MM.1S (cell line): ENCODE measurements around the gene EDEM1.
A peak's percentile ranks its signal among the peaks of the same experiment; 100 is the strongest.

Experiments
- DNase-seq: peaks from one replicate; pipeline ENCODE4 v3.0.0-alpha.2; 2015
- H2AFZ ChIP-seq: fragments of 300-600 bp; sonication (generic); 2 replicates; pipeline ENCODE4 v1.6.0; 2016; ENCODE audit warnings: antibody characterized with exemption, low read length
- H3F3A ChIP-seq: fragments of 300-600 bp; sonication (generic); 2 replicates; pipeline ENCODE4 v1.6.1; 2016; ENCODE audit warnings: mild to moderate bottlenecking, antibody characterized with exemption, low read length, moderate library complexity, mixed read lengths; ENCODE audit not compliant: insufficient read depth
- H3K27ac ChIP-seq: fragments of 300-600 bp; sonication (generic); 2 replicates; pipeline ENCODE4 v1.5.1; 2016; ENCODE audit warnings: mild to moderate bottlenecking, low read length
- H3K27me3 ChIP-seq: fragments of 300-600 bp; sonication (generic); replicated peaks from 2 replicates; pipeline ENCODE4 v1.6.0; 2016; ENCODE audit warnings: low read length; ENCODE audit not compliant: insufficient read depth
- H3K36me3 ChIP-seq: fragments of 300-600 bp; sonication (generic); replicated peaks from 2 replicates; pipeline ENCODE4 v1.6.1; 2016; ENCODE audit warnings: mild to moderate bottlenecking, low read length, mixed read lengths; ENCODE audit not compliant: insufficient read depth
- H3K4me1 ChIP-seq: fragments of 300-600 bp; sonication (generic); 2 replicates; pipeline ENCODE4 v1.6.1; 2016; ENCODE audit warnings: low read length, mixed read lengths
- H3K4me2 ChIP-seq: fragments of 300-600 bp; sonication (generic); 2 replicates; pipeline ENCODE4 v1.6.0; 2016; ENCODE audit warnings: low read depth, low read length
- H3K4me3 ChIP-seq: fragments of 300-600 bp; sonication (generic); 2 replicates; pipeline ENCODE4 v1.5.1; 2016; ENCODE audit warnings: low read length, mixed read lengths
- H3K79me2 ChIP-seq: fragments of 300-600 bp; sonication (generic); 2 replicates; pipeline ENCODE4 v1.6.1; 2016; ENCODE audit warnings: mixed run types, low read length, mixed read lengths
- H3K9ac ChIP-seq: fragments of 300-600 bp; sonication (generic); 2 replicates; pipeline ENCODE4 v1.6.1; 2016; ENCODE audit warnings: low read length, mixed read lengths
- H3K9me2 ChIP-seq: fragments of 300-600 bp; sonication (generic); replicated peaks from 2 replicates; pipeline ENCODE4 v1.6.1; 2016; ENCODE audit warnings: mild to moderate bottlenecking, low read length, mixed read lengths; ENCODE audit not compliant: insufficient read depth
- H3K9me3 ChIP-seq: fragments of 300-600 bp; sonication (generic); replicated peaks from 2 replicates; pipeline ENCODE4 v1.6.1; 2016; ENCODE audit warnings: mild to moderate bottlenecking, low read length, mixed read lengths; ENCODE audit not compliant: insufficient read depth
- H4K20me1 ChIP-seq: fragments of 300-600 bp; sonication (generic); 2 replicates; pipeline ENCODE4 v1.6.1; 2016; ENCODE audit warnings: mild to moderate bottlenecking, low read length, moderate library complexity, mixed read lengths; ENCODE audit not compliant: insufficient read depth
- EZH2 ChIP-seq: fragments of 300-600 bp; sonication (generic); optimal IDR thresholded peaks from 2 replicates; pipeline ENCODE3; 2017; ENCODE audit warnings: low read depth, mild to moderate bottlenecking, antibody characterized with exemption, low read length, mixed read lengths
- EZH2phosphoT487 ChIP-seq: fragments of 300-600 bp; sonication (generic); IDR thresholded peaks from 2 replicates; pipeline ENCODE4 v1.6.1; 2018; ENCODE audit warnings: antibody characterized with exemption, low read length
- TF ChIP-seq, protein P1 (sequence below): fragments of 300-600 bp; sonication (generic); IDR thresholded peaks from 2 replicates; pipeline ENCODE4 v1.5.1; 2016; ENCODE audit warnings: antibody characterized with exemption, low read length, mixed read lengths

The EDEM1 gene

DNA sequence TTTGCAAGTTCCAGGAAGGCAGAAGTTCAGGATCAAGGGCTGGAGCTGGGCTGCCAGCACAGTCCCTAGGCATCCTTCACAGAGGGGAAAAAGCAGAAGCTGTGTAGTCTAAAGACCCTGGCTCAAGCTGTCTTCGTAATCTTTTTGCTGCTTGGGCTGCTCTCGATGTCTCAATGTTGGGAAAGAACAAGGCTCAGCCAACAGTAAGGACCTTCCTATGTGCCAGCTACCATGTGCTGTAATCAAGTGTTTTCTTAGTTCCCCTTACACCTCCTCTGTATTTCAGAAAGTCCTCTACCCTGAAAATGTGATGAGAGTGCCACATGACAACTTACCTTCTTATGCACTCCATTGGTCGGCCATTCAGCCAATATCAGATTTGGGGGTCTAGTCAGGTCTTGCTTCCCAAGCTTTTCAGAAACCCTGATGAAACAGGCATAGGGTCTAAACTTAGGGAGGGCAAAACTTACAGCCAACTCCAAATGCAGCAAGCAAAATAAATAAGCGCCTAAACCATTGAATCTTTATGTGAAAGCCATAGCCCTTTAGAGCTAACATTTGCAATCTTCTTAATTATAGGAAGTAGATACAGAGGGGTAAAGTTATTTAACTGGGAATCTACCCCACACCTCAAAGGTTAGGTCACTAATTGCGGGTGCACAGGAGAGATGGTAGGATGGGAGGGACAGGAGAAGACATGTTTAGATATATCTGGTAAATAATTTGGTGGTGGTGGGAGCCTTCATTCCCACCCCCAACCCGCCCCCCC, 1.2 kb upstream of the EDEM1 start:
- Histone ChIP-seq H3K36me3 (no peaks in the 10 kb centered on the region), H3K79me2 (peaks cover 78% of the 10 kb centered on the region), H3K27ac (peak overlapping the region; percentile 80), H3K9ac (peak overlapping the region; percentile 95), H3K9me3 (no peaks in the 10 kb centered on the region), H3K4me1 (peaks cover 45% of the 10 kb centered on the region), H3K27me3 (no peaks in the 10 kb centered on the region), H3K4me3 (peak overlapping the region; percentile 78), H3F3A (peaks cover 73% of the 10 kb centered on the region), H4K20me1 (no peaks in the 10 kb centered on the region), H2AFZ (no peak overlapping the region), H3K9me2 (no peaks in the 10 kb centered on the region), H3K4me2 (peak overlapping the region; percentile 65)
- TF ChIP-seq EZH2phosphoT487 (no peak), EZH2 (no peak)
- TF ChIP-seq, protein P1, sequence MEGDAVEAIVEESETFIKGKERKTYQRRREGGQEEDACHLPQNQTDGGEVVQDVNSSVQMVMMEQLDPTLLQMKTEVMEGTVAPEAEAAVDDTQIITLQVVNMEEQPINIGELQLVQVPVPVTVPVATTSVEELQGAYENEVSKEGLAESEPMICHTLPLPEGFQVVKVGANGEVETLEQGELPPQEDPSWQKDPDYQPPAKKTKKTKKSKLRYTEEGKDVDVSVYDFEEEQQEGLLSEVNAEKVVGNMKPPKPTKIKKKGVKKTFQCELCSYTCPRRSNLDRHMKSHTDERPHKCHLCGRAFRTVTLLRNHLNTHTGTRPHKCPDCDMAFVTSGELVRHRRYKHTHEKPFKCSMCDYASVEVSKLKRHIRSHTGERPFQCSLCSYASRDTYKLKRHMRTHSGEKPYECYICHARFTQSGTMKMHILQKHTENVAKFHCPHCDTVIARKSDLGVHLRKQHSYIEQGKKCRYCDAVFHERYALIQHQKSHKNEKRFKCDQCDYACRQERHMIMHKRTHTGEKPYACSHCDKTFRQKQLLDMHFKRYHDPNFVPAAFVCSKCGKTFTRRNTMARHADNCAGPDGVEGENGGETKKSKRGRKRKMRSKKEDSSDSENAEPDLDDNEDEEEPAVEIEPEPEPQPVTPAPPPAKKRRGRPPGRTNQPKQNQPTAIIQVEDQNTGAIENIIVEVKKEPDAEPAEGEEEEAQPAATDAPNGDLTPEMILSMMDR, result no peak
- DNase-seq, result peak; percentile 45

DNA sequence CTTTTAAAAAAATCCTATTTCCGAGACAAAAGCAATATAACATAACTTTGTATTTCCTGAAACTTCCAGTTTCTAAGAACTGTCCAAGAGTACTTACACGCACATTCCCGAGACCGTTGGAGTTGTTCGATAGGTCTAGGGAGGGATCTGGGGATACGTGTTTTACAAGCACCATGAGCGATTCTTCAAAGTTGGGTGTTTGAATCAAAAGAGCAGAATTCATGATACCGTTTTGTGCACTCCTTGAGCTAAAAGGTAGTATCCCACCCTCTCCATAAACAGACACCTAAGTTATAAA, 700 bp upstream of the EDEM1 start:
- H3K9me3 ChIP-seq, result no peaks in the 10 kb centered on the region
- peaks cover 74% of the 10 kb centered on the region for H3F3A ChIP-seq
- no peaks in the 10 kb centered on the region for H4K20me1 ChIP-seq
- no peaks in the 10 kb centered on the region for H3K9me2 ChIP-seq
- peak overlapping the region; percentile 65 for H3K4me2 ChIP-seq
- no peak overlapping the region for H2AFZ ChIP-seq
- H3K27ac ChIP-seq, result peak overlapping the region; percentile 80
- TF ChIP-seq EZH2 (no peak), EZH2phosphoT487 (no peak)
- TF ChIP-seq, protein P1, result no peak
- H3K4me1 ChIP-seq, result peaks cover 43% of the 10 kb centered on the region
- no peaks in the 10 kb centered on the region for H3K36me3 ChIP-seq
- H3K27me3 ChIP-seq, result no peaks in the 10 kb centered on the region
- H3K4me3 ChIP-seq, result peak overlapping the region; percentile 78
- peak overlapping the region; percentile 95 for H3K9ac ChIP-seq
- peaks cover 82% of the 10 kb centered on the region for H3K79me2 ChIP-seq
- DNase-seq, result no peak

DNA sequence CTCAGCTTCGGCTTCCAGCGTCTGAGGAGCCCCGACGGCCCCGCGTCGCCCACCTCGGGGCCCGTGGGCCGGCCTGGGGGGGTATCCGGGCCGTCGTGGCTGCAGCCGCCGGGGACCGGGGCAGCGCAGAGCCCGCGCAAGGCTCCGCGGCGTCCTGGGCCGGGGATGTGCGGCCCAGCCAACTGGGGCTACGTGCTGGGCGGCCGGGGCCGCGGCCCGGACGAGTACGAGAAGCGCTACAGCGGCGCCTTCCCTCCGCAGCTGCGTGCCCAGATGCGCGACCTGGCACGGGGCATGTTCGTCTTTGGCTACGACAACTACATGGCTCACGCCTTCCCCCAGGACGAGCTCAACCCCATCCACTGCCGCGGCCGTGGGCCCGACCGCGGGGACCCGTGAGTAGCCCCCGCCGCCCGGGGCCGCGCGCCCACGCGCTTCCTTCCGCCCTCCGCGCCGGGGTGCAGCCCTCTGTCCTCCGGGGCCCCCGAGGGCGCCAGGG, 462 bp downstream of the EDEM1 start:
- no peak overlapping the region for H2AFZ ChIP-seq
- H3K9me3 ChIP-seq, result no peaks in the 10 kb centered on the region
- H3K36me3 ChIP-seq, result 0 out of 2 replicates have a peak, but pooled peaks cover 3% of the 10 kb centered on the region
- DNase-seq, result peak; percentile 25
- peaks cover 46% of the 10 kb centered on the region for H3K4me1 ChIP-seq
- peak overlapping the region; percentile 95 for H3K4me3 ChIP-seq
- H3K79me2 ChIP-seq, result peaks cover 91% of the 10 kb centered on the region
- no peaks in the 10 kb centered on the region for H3K9me2 ChIP-seq
- peak overlapping the region; percentile 100 for H3K9ac ChIP-seq
- H3K27ac ChIP-seq, result peak overlapping the region; percentile 98
- no peaks in the 10 kb centered on the region for H4K20me1 ChIP-seq
- peak overlapping the region; percentile 87; the same call in 1 of the 2 replicates for H3K4me2 ChIP-seq
- TF ChIP-seq EZH2 (no peak), EZH2phosphoT487 (no peak)
- TF ChIP-seq, protein P1, result no peak
- H3F3A ChIP-seq, result peaks cover 77% of the 10 kb centered on the region
- no peaks in the 10 kb centered on the region for H3K27me3 ChIP-seq
